Measurements from ENCODE around the gene TINAGL1.
"Not testable (repeated sequence)": the region's sequence is repeated elsewhere in the genome, so short reads cannot be mapped to it uniquely, and the experiment has no call there.

Gene TINAGL1

DNA sequence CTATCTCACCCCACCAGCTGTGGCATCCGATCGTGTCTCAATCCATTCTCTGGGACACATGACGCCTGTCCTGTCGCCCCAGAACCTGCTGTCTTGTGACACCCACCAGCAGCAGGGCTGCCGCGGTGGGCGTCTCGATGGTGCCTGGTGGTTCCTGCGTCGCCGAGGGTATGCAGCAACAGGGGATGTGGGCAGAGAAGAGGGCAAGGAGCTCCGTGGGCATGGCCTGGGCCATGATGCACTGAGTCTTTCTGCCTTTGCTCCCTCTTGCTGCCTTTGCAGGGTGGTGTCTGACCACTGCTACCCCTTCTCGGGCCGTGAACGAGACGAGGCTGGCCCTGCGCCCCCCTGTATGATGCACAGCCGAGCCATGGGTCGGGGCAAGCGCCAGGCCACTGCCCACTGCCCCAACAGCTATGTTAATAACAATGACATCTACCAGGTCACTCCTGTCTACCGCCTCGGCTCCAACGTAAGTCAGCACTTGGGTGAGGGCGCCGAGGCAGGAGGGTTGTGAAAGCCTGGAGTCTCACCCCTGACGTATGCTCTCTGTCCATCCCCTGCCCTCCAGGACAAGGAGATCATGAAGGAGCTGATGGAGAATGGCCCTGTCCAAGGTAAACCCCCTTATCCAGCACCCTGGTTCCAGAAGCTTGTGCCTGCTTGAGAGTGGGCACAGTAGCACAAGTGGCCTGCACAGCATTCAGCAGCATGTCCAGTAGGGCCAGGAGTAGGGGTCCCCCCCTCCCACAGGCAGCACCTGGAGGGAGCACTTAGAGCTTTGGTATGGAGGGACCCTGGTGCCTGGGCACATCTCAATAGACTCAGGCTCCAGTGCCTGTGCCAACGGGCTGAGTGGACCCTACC, 8.8 kb downstream of the TINAGL1 start:
- no peak for DNase-seq

DNA sequence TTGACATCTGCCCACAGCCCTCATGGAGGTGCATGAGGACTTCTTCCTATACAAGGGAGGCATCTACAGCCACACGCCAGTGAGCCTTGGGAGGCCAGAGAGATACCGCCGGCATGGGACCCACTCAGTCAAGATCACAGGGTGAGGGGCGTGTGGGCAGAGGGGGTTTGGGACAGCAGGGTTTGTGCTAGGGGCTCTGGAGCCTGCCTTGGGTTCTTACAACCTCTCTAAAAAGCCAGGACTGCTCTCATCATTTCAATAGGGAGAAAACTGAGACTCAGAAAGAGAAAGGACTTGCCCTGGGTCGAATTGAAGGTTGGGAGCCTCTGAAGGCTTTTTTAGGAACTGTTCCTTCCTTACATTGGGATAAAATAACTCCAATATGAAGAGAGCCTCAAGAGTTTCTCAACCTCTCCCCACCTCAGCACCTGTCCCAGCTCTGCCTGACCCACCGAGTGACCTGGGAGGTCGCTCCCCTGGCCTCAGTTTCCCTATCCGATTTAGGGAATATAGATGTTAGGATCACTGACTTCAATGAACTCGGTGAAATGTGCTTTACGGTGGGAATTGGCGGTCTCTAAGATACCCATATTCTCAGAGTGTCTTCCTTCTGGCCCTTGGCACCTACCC, 9.5 kb downstream of the TINAGL1 start:
- DNase-seq, result no peak

DNA sequence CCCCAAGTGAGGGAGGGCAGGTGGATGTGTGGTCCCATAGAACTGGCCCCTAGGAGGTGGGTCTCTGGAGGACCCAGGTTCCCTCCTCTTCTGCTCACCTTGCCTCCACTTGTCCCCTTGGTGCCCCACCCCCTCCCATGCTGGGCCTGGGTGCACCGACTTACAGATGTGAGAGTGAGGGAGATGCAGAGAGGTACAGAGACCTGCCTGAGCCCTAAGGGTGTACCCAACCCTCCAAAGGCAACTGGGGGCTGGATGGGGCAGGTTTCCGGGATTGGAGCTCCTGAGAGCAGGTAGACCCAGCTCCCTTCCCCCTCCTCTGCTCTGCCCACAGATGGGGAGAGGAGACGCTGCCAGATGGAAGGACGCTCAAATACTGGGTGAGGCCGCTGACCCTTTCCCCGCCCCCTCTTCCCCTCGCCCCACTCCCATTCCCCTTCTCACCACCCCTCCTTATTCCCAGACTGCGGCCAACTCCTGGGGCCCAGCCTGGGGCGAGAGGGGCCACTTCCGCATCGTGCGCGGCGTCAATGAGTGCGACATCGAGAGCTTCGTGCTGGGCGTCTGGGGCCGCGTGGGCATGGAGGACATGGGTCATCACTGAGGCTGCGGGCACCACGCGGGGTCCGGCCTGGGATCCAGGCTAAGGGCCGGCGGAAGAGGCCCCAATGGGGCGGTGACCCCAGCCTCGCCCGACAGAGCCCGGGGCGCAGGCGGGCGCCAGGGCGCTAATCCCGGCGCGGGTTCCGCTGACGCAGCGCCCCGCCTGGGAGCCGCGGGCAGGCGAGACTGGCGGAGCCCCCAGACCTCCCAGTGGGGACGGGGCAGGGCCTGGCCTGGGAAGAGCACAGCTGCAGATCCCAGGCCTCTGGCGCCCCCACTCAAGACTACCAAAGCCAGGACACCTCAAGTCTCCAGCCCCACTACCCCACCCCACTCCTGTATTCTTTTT, 10.3 kb downstream of the TINAGL1 start:
- DNase-seq, result no peak

DNA sequence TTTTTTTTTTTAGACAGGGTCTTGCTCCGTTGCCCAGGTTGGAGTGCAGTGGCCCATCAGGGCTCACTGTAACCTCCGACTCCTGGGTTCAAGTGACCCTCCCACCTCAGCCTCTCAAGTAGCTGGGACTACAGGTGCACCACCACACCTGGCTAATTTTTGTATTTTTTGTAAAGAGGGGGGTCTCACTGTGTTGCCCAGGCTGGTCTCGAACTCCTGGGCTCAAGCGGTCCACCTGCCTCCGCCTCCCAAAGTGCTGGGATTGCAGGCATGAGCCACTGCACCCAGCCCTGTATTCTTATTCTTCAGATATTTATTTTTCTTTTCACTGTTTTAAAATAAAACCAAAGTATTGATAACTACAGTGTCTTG, 11.0 kb downstream of the TINAGL1 start:
- not testable (repeated sequence) for DNase-seq

DNA sequence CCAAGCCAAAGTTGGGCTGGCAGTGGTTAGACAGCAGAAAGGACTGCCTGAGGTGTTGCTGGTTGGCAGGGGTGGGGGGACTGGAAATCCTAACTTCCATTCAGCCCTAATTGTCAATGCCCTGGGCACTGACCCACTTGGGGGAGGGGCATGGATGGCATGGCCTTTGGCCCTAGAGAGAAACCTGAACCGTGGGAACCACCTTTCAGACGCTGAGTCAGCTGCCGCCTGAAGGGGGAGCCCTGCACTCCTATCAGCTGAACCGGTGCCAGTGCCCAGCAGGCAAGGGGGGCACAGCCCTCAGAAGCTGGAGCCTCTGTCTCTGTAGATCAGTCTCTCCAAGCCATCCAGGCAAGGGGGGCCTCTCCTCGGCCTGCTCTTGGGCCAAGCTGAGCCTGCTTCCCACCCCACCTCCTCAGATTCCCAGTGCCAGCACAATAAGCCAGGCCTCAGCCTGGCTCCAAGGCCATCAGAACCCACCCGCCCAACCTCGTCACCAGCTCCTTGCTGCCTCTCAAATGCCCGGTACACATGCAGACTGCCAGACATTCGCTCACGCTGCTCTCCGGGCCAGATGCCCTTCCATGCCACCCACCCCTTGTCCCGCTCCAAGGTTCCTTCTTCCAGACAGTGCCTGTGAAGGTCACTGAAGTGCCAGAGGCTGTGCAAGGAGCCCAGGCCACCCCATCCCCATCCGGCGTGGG, 11.6 kb downstream of the TINAGL1 start:
- DNase-seq, result peak; percentile 32

DNA sequence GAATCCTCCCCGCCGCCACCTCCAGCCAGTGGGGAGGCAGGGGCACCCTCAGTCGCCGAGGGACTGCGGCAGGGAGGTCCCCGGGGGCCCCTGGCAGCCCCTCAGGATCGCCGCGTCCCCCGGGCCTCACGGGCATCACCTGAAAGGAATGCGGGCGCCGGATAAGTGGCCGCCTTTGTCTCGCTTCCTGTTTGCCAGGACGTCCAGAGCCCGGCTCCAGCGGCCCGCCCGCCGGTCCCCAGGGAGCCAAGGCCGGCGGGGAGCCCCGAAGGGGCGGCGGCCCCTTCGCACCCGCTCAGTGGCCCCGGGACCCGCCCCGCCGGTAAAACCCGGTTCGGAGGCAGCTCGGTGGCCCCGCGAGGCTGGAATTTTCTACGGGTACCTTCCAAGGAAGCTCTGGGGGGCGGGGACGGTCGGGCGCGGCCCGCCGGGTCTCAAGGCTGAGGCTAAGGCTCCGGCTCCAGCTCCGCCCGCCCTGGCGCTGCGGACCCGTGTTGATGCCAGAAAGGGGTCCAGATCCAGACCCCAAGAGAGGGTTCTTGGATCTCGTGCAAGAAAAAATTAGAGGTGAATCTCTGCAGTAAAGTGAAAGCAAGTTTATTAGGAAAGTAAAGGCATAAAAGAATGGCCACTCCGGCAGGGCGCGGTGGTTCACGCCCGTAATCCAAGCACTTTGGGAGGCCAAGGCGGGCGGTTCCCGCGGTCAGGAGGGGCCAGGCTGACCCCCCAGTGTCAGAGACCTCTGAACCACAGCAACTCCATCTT, 12.6 kb downstream of the TINAGL1 start:
- DNase-seq, result no peak

DNA sequence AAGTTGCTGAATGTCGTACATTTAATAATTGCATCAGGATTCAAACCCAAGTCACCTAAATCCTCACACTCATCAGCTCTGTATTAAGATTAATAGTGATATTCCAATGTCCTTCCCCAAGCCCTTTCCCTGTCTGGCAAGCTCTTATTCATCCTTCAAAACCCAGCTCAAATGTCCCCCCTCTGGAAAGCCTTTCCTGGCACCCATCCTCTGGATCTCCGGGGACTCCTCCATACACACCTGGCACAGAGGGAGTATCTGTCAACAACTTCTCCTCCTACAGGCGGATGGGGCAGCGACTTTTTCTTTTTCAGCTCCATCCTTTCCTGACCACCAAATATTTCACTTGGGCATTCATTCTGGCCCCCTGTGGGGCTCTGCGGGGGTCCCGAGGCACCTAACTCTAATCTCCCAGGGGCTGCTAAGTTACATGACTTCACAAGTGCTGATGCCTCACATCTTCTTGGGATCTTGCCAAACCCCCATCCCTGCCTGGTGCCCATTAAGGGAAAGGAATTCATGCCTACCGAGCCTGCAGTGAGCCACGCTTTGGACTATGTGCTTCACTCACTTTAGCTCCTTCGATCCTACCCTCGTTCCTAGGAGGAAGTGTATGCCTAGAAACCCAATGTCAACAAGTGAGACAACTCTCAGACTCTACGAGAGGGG, 15.2 kb downstream of the TINAGL1 start:
- DNase-seq, result peak; percentile 57

DNA sequence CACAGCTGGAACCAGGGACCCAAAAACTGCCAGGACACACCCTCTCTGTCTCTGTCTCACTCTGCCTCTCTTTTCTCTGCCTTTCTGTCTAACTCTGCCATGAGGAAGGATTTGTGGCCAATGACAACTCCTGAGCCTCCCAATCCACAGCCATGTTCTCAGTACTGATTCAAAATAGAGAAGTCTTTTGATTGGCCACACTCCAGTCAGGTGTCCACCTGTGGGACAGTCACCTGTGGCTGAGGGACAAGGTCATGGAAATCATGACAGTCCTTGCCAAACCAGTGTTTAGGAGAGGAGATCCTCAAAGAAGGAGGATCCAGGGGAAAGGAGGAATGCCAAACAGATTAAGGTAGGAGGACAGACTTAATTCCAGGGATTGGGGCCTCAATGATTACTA, 15.8 kb downstream of the TINAGL1 start:
- no peak for DNase-seq

DNA sequence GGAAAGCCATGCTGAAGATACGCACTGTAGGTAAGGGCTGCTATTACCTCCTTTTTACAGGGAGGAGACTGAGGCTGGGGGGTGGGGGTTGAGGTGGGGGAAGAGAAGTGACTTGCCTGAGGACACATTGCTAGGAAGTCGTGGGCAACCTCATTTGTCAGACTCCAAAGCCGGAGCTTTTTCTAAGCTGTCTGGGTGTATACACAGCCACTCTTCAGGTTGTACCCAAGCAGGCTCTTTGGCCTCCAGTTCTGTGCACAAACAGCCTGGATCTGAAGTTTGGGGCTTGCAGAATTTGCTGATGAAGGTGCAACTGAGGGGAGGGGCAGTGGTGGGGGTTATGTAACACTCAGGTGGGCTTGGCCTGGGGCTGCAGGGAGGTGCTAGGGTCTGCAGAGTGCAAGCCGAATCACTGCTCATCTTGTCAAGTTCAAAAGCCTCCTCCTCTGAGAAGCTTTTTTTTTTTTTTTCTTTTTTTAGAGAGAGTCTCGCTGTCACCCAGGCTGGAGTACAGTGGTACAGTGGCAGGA, 16.9 kb downstream of the TINAGL1 start:
- DNase-seq, result no peak

DNA sequence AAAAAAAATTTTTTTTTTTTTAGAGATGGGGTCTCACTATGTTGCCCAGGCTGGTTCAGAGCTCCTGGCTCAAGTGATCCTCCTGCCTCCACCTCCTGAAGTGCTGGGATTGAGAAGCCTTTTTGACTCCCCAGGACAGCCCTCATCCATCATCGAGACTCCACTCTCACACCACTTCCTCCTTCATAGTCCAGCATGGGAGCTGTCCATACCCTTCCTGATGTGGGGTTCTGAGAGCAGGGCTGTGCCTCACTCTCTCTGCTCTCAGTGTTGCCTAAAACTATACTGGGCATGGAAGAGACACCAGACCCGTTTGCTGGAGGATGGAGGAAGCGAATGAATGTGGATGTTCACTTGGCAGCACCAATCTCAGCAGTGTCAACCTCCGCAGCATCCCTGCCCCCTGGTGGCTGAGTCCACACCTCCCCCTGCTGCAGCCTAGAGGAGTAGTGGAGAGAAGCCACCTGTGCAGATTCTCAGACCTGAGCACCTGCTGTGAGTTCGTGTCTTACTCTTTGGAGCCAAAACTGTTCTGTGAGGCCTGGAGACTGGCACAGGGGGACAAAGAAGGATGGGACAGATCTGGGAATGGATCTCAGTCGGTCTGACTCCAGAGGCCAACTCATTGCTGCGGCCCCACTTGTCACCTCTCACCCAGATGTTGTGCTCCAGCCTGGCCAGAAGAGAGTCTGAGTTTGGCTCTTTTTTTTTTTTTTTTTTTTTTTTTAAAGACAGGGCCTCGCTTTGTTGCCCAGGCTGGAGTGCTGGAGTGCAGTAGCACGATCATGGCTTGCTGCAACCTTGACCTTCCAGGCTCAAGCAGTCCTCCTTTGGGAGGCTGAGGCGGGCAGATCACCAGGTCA, 17.7 kb downstream of the TINAGL1 start:
- peak; percentile 69 for DNase-seq

DNA sequence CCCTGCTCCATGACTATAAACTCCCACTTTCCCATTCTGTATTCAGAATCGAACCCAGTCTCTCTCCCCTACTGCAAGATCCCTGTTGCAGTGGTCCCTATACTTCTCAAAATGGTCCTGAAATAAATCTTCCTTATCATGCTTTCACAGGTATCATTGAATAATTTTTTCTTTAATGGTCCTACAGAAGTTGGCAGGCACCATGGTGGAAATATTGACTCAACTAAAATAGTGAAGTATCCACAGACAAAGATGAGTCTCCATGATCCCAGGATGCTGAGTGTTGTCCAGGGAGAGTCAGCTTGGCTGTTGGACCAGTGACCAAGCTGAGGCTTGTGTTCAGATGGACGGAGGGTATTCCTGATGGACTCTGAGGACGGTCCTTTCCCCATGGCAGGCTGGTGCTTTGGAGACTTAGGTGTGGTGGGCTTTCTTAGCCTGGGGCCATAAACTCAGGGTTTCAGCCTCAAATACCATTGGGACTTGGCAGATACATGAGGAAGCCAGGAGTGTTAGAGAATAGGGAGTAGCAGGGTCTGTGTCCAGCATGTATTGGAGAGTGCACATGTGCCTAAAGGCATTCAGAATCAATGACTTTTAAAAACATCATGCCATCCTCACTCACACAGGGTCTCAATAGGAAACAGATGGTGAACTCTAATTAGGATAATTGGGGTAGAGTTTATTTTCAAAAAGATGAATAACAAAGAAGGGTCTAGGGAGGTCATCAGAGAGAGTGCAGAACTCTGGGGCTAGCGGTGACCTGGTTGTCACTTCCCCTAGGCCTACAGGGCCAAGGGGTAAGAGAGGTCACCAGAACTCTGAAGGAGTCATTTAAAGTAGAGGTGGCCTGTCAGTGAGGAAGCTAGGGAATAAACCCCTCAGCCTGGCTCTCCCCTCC, 19.8 kb downstream of the TINAGL1 start:
- DNase-seq, result no peak

DNA sequence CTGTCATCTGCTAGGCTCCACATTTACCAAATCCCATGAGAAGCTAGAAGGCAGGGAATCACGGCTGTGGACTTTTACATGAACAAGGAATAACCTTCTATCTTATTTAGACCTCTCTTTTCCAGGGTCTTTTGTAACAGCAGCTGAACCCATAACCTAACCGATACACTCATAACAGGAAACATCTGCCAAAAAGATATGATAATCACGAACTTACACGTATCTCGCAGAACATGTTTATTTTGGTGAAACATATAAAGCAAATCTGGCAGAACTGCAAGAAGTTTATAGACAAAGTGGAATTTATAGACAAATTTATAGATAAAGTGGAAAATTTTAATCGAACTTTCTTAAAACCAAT, 20.4 kb downstream of the TINAGL1 start:
- DNase-seq, result no peak

DNA sequence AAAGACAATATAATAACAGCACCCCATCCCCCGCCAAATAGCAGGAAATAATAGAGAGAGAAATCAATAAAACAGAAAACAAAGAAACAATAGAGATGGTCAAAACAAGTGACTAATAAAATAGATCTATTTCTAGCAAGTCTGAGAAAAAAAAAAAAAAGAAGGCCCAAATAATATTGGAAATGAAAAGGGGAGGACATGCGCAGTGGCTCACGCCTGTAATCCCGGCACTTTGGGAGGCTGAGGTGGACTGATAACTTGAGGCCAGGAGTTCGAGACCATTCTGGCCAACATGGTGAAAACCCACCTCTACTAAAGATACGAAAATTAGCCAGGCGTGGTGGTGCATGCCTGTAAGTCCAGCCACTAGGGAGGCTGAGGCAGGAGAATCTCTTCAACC, 22.7 kb downstream of the TINAGL1 start:
- DNase-seq, result no peak

DNA sequence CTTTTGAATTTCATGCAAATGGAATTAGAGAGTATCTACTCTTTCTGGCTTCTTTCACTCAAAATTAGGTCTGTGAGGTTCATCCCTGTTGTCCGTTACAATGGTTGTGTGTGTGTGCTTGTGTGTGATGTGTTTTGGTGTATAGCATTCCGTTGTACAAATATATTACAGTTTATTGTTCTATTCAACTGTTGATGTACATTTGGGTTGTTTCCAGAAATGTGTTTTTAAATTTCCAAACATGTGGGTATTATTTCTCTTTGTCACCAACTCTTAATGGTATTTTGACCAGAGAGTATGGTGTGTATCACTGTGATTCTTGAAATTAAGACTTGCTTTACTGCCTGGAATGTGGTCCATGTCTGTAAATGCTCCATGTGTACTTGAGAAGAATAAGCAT, 24.3 kb downstream of the TINAGL1 start:
- no peak for DNase-seq

DNA sequence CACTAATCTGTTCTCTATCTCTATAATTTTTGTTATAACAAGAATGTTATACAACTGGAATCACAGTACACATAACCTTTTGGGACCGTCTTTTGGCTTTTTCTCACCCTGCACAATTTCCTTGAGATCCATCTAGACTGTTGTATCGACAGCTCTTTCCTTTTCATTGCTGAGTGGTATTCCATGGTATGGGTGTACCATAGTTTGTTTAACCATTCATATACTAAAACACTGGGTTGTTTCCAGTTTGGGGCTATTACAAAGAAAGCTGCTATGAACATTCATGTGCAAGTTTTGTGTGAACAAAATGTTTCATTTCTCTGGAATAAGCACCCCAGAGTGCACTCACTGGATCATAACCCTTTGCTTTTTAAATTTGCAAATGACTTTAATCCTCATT, 25.8 kb downstream of the TINAGL1 start:
- no peak for DNase-seq

DNA sequence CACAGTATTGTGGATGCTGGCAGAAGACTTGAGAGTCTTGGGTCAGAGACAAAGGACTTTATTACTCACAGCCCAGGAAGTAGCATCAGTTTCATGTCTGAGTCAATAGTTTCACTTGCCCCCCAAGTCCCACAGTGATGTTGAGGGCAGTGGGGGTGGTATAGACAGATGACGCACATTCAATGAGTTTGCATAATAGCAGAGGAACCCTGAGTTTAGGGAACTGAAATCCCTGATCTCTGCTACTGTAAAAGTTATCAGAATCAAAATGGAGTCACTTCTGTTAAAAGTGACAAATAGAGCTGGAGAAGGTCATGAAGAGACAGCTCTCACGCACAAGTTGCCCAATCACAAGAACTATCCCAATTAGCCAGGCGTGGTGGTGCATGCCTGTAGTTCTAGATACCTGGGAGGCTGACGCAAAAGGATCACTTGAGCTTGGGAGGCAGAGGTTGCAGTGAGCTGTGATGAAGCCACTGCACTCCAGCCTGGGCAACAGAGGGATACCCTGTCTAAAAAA, 29.7 kb downstream of the TINAGL1 start:
- peak; percentile 58 for DNase-seq

DNA sequence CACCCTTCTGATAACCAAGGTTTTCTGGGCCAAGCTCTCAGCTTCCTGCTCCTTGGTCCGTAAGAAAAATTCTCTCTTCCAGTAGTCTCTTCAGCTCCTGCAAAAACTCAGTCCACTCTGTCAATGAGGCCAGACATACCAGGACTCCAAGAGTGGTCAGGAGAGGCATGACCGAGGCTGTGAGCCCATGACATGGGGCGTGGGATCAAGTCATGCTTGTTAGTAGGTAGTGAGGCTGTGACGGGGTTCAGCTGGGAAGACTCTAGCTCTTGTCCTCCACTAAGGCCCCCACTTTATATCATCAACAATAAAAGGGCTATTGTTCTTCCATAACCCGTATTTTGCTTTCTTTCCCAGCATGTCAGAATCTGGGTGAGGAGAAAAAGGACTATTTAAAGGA, 31.0 kb downstream of the TINAGL1 start:
- DNase-seq, result no peak

DNA sequence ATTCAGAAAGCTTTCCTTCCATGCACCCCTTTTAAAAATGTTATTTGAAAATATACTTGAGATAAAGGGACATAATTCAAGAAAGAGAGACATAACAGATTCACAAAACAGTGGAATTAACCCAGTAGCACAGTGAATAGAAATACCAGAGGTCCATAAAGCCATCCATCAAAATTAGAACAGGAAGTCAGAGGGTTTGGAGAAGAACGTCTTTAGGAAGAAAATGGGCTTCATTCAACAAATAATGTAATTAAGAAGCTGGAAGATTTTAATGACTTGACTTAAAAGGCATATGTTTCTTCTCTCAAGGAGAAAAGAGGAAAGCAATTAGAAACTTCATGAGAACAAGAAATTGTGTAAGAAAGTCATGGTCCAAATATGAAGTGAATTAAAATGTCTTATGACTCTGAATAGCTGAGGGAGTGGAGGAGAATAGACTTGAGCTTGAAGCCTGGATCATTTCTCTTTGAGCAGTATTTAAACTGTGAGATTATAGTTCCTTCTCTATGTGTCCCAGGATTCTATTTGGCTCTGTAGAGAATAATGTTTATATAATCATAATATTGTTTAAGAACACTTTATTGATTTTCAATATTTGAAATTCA, 33.3 kb downstream of the TINAGL1 start:
- no peak for DNase-seq

Measured in fibroblast of upper back skin (primary cell).